HEK293 (cell line): ENCODE data around the gene TSPAN14.

Experiments
- CTCF ChIA-PET: fragments of 350-600 bp; formaldehyde crosslinking; extraction: SDS; loops from one replicate; lab custom pipeline; 2021; ENCODE audit warnings: antibody characterized with exemption; lab: Yijun Ruan, JAX
- POLR2A ChIA-PET: fragments of 300-600 bp; formaldehyde crosslinking; extraction: SDS; loops from one replicate; lab custom pipeline; 2020; ENCODE audit warnings: antibody characterized with exemption, inconsistent platforms; lab: Yijun Ruan, JAX
- H3K27ac ChIP-seq: fragments of 200-500 bp; sonication (Bioruptor generic); 2 replicates; pipeline ENCODE4 v1.5.1; 2014; ENCODE audit warnings: low read depth, low read length, control low read depth, inconsistent platforms; ENCODE audit errors: extremely low read depth
- H3K36me3 ChIP-seq, 2 experiments: fragments of 200-500 bp in 1 of 2; sonication (Bioruptor generic) in 1 of 2; 1 replicate in 1 of 2; 2 replicates in 1 of 2; pipeline ENCODE4 v1.5.1; 2014 to 2017; ENCODE audit warnings: inconsistent platforms in 2 of 2, low read length in 2 of 2; ENCODE audit not compliant: control insufficient read depth in 2 of 2, insufficient read depth in 1 of 2
- H3K4me1 ChIP-seq: fragments of 200-500 bp; sonication (Bioruptor generic); 2 replicates; pipeline ENCODE4 v1.5.1; 2014; ENCODE audit warnings: mild to moderate bottlenecking, low read length, inconsistent platforms; ENCODE audit not compliant: control insufficient read depth, insufficient read depth
- H3K4me3 ChIP-seq: 2 replicates; pipeline ENCODE4 v1.5.1; 2011; ENCODE audit warnings: low read depth, mild to moderate bottlenecking, control low read depth, low read length, moderate library complexity
- H3K9me3 ChIP-seq: fragments of 200-500 bp; sonication (Bioruptor generic); 2 replicates; pipeline ENCODE4 v1.5.1; 2014; ENCODE audit warnings: low read depth, low read length, inconsistent platforms; ENCODE audit not compliant: control insufficient read depth, insufficient read depth
- GFI1B ChIP-seq: fragments of 450-650 bp; formaldehyde crosslinking; IDR thresholded peaks from 2 replicates; pipeline ENCODE4 v1.5.1; 2016; ENCODE audit warnings: missing biosample characterization, missing genetic modification characterization
- GLI2 ChIP-seq: fragments of 450-650 bp; formaldehyde crosslinking; IDR thresholded peaks from 2 replicates; pipeline ENCODE4; 2017; ENCODE audit warnings: missing biosample characterization, missing genetic modification characterization, low read depth, borderline replicate concordance
- GLI4 ChIP-seq: fragments of 450-650 bp; formaldehyde crosslinking; IDR thresholded peaks from 2 replicates; pipeline ENCODE4 v1.5.1; 2016; ENCODE audit warnings: missing biosample characterization, missing genetic modification characterization
- PRDM1 ChIP-seq: fragments of 450-650 bp; formaldehyde crosslinking; IDR thresholded peaks from 2 replicates; pipeline ENCODE4; 2016; ENCODE audit warnings: missing biosample characterization, missing genetic modification characterization
- REPIN1 ChIP-seq: fragments of 450-650 bp; formaldehyde crosslinking; IDR thresholded peaks from 2 replicates; pipeline ENCODE4 v1.5.1; 2017; ENCODE audit warnings: missing biosample characterization, missing genetic modification characterization, low read depth
- WT1 ChIP-seq: fragments of 450-650 bp; formaldehyde crosslinking; IDR thresholded peaks from 2 replicates; pipeline ENCODE4 v1.5.1; 2016; ENCODE audit warnings: missing biosample characterization, missing genetic modification characterization
- ZNF23 ChIP-seq: fragments of 450-650 bp; formaldehyde crosslinking; IDR thresholded peaks from 2 replicates; pipeline ENCODE4 v1.5.1; 2016; ENCODE audit warnings: missing biosample characterization, missing genetic modification characterization, borderline replicate concordance
- ZNF426 ChIP-seq: fragments of 450-650 bp; formaldehyde crosslinking; IDR thresholded peaks from 2 replicates; pipeline ENCODE4 v1.5.1; 2017; ENCODE audit warnings: missing biosample characterization, missing genetic modification characterization, mild to moderate bottlenecking, inconsistent platforms, moderate library complexity
- ZNF48 ChIP-seq: fragments of 450-650 bp; formaldehyde crosslinking; IDR thresholded peaks from 2 replicates; pipeline ENCODE4 v1.5.1; 2016; ENCODE audit warnings: missing biosample characterization, missing genetic modification characterization
- ZNF654 ChIP-seq: fragments of 450-650 bp; formaldehyde crosslinking; IDR thresholded peaks from 2 replicates; pipeline ENCODE4 v1.5.1; 2016; ENCODE audit warnings: low read depth, missing biosample characterization, missing genetic modification characterization
- ZNF792 ChIP-seq: fragments of 450-650 bp; formaldehyde crosslinking; IDR thresholded peaks from 2 replicates; pipeline ENCODE4 v1.5.1; 2016; ENCODE audit warnings: missing biosample characterization, missing genetic modification characterization
- ZXDB ChIP-seq: fragments of 450-650 bp; formaldehyde crosslinking; IDR thresholded peaks from 2 replicates; pipeline ENCODE4 v1.5.1; 2016; ENCODE audit warnings: missing biosample characterization, missing genetic modification characterization
- TF ChIP-seq, protein P1 (sequence below): fragments of 450-650 bp; formaldehyde crosslinking; IDR thresholded peaks from 2 replicates; pipeline ENCODE4 v1.5.1; 2016; ENCODE audit warnings: missing biosample characterization, missing genetic modification characterization
- TF ChIP-seq, protein P2 (sequence below): fragments of 450-650 bp; formaldehyde crosslinking; IDR thresholded peaks from 2 replicates; pipeline ENCODE4 v1.5.1; 2017; ENCODE audit warnings: missing biosample characterization, missing genetic modification characterization
- TF ChIP-seq, protein P3 (sequence below): fragments of 450-650 bp; formaldehyde crosslinking; IDR thresholded peaks from 2 replicates; pipeline ENCODE4 v1.5.1; 2016; ENCODE audit warnings: missing biosample characterization, missing genetic modification characterization
- TF ChIP-seq, protein P4 (sequence below): fragments of 450-650 bp; formaldehyde crosslinking; IDR thresholded peaks from 2 replicates; pipeline ENCODE4 v1.5.1; 2016; ENCODE audit warnings: missing biosample characterization, missing genetic modification characterization
- TF ChIP-seq, protein P5 (sequence below): fragments of 450-650 bp; formaldehyde crosslinking; IDR thresholded peaks from 2 replicates; pipeline ENCODE4; 2016; ENCODE audit warnings: missing biosample characterization, missing genetic modification characterization
- TF ChIP-seq, protein P6 (sequence below): fragments of 450-650 bp; formaldehyde crosslinking; IDR thresholded peaks from 2 replicates; pipeline ENCODE4 v1.5.1; 2016; ENCODE audit warnings: missing biosample characterization, missing genetic modification characterization
- TF ChIP-seq, protein P7 (sequence below): fragments of 450-650 bp; formaldehyde crosslinking; IDR thresholded peaks from 2 replicates; pipeline ENCODE4 v1.5.1; 2016; ENCODE audit warnings: missing biosample characterization, missing genetic modification characterization
- TF ChIP-seq, protein P8 (sequence below): fragments of 450-650 bp; formaldehyde crosslinking; IDR thresholded peaks from 2 replicates; pipeline ENCODE4 v1.5.1; 2016; ENCODE audit warnings: missing biosample characterization, missing genetic modification characterization

The TSPAN14 gene

DNA sequence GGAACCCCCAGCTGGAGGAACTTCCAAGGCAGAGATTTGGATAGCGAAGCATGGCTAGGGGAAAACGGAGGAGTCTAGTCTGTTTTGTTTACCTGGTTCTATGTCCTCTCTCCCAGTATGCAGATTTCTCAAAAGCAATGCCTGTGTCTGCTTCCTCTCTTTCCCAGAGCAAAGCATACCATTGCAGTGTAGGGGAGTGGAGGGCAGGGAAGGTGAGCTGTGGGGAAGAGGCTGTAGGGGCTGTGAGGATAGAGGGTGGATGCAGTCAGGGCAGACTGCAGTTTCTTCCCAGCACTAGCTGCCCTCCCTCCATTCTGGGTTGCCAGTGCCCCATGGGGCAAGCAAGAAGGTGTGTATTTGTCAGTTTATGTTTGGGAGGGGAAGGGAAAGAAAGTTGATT, 16.9 kb upstream of the TSPAN14 start (continued):
- TF ChIP-seq, protein P1, sequence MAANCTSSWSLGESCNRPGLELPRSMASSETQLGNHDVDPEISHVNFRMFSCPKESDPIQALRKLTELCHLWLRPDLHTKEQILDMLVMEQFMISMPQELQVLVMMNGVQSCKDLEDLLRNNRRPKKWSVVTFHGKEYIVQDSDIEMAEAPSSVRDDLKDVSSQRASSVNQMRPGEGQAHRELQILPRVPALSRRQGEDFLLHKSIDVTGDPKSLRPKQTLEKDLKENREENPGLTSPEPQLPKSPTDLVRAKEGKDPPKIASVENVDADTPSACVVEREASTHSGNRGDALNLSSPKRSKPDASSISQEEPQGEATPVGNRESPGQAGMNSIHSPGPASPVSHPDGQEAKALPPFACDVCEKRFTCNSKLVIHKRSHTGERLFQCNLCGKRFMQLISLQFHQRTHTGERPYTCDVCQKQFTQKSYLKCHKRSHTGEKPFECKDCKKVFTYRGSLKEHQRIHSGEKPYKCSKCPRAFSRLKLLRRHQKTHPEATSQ (tag by site-specific recombination) = no peak
- TF ChIP-seq ZNF48 (tag by site-specific recombination) = no peak
- no peak for TF ChIP-seq WT1 (tag by site-specific recombination)
- TF ChIP-seq, protein P2, sequence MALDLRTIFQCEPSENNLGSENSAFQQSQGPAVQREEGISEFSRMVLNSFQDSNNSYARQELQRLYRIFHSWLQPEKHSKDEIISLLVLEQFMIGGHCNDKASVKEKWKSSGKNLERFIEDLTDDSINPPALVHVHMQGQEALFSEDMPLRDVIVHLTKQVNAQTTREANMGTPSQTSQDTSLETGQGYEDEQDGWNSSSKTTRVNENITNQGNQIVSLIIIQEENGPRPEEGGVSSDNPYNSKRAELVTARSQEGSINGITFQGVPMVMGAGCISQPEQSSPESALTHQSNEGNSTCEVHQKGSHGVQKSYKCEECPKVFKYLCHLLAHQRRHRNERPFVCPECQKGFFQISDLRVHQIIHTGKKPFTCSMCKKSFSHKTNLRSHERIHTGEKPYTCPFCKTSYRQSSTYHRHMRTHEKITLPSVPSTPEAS = no peak
- TF ChIP-seq GLI4 = no peak
- TF ChIP-seq, protein P3, sequence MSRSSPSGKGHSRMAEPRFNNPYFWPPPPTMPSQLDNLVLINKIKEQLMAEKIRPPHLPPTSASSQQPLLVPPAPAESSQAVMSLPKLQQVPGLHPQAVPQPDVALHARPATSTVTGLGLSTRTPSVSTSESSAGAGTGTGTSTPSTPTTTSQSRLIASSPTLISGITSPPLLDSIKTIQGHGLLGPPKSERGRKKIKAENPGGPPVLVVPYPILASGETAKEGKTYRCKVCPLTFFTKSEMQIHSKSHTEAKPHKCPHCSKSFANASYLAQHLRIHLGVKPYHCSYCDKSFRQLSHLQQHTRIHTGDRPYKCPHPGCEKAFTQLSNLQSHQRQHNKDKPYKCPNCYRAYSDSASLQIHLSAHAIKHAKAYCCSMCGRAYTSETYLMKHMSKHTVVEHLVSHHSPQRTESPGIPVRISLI (tag by site-specific recombination) = no peak
- TF ChIP-seq, protein P4, sequence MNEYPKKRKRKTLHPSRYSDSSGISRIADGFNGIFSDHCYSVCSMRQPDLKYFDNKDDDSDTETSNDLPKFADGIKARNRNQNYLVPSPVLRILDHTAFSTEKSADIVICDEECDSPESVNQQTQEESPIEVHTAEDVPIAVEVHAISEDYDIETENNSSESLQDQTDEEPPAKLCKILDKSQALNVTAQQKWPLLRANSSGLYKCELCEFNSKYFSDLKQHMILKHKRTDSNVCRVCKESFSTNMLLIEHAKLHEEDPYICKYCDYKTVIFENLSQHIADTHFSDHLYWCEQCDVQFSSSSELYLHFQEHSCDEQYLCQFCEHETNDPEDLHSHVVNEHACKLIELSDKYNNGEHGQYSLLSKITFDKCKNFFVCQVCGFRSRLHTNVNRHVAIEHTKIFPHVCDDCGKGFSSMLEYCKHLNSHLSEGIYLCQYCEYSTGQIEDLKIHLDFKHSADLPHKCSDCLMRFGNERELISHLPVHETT (tag by site-specific recombination) = no peak

DNA sequence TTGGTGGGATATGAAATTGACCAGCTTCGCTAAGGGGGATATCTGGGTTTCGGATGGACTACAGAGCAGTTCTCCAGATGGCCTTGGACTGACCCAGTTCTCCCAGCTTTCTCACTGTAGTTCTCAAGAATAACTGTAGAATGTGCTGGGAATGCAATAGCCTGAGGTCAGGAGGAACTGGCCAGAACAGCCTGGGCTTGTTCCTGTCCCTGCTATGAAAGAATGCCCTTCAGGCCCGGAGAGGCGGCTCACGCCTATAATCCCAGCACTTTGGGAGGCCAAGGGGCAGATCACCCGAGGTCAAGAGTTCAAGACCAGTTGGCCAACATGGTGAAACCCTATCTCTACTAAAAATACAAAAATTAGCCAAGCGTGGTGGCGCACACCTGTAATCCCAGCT, 12.3 kb upstream of the TSPAN14 start:
- TF ChIP-seq, protein P5, sequence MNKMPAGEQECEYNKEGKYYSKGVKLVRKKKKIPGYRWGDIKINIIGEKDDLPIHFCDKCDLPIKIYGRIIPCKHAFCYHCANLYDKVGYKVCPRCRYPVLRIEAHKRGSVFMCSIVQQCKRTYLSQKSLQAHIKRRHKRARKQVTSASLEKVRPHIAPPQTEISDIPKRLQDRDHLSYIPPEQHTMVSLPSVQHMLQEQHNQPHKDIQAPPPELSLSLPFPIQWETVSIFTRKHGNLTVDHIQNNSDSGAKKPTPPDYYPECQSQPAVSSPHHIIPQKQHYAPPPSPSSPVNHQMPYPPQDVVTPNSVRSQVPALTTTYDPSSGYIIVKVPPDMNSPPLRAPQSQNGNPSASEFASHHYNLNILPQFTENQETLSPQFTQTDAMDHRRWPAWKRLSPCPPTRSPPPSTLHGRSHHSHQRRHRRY = no peak
- TF ChIP-seq ZNF23 (no peak), ZNF654 (no peak), ZNF426 (tag by site-specific recombination) (no peak), GLI2 (tag by site-specific recombination) (no peak), PRDM1 (tag by site-specific recombination) (no peak), ZNF792 (tag by site-specific recombination) (no peak), ZXDB (tag by site-specific recombination) (no peak), REPIN1 (no peak), GFI1B (tag by site-specific recombination) (no peak)
- TF ChIP-seq, protein P6, sequence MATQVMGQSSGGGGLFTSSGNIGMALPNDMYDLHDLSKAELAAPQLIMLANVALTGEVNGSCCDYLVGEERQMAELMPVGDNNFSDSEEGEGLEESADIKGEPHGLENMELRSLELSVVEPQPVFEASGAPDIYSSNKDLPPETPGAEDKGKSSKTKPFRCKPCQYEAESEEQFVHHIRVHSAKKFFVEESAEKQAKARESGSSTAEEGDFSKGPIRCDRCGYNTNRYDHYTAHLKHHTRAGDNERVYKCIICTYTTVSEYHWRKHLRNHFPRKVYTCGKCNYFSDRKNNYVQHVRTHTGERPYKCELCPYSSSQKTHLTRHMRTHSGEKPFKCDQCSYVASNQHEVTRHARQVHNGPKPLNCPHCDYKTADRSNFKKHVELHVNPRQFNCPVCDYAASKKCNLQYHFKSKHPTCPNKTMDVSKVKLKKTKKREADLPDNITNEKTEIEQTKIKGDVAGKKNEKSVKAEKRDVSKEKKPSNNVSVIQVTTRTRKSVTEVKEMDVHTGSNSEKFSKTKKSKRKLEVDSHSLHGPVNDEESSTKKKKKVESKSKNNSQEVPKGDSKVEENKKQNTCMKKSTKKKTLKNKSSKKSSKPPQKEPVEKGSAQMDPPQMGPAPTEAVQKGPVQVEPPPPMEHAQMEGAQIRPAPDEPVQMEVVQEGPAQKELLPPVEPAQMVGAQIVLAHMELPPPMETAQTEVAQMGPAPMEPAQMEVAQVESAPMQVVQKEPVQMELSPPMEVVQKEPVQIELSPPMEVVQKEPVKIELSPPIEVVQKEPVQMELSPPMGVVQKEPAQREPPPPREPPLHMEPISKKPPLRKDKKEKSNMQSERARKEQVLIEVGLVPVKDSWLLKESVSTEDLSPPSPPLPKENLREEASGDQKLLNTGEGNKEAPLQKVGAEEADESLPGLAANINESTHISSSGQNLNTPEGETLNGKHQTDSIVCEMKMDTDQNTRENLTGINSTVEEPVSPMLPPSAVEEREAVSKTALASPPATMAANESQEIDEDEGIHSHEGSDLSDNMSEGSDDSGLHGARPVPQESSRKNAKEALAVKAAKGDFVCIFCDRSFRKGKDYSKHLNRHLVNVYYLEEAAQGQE (tag by site-specific recombination) = no peak
- TF ChIP-seq, protein P7, sequence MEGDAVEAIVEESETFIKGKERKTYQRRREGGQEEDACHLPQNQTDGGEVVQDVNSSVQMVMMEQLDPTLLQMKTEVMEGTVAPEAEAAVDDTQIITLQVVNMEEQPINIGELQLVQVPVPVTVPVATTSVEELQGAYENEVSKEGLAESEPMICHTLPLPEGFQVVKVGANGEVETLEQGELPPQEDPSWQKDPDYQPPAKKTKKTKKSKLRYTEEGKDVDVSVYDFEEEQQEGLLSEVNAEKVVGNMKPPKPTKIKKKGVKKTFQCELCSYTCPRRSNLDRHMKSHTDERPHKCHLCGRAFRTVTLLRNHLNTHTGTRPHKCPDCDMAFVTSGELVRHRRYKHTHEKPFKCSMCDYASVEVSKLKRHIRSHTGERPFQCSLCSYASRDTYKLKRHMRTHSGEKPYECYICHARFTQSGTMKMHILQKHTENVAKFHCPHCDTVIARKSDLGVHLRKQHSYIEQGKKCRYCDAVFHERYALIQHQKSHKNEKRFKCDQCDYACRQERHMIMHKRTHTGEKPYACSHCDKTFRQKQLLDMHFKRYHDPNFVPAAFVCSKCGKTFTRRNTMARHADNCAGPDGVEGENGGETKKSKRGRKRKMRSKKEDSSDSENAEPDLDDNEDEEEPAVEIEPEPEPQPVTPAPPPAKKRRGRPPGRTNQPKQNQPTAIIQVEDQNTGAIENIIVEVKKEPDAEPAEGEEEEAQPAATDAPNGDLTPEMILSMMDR (tag by site-specific recombination) = no peak
- TF ChIP-seq, protein P8, sequence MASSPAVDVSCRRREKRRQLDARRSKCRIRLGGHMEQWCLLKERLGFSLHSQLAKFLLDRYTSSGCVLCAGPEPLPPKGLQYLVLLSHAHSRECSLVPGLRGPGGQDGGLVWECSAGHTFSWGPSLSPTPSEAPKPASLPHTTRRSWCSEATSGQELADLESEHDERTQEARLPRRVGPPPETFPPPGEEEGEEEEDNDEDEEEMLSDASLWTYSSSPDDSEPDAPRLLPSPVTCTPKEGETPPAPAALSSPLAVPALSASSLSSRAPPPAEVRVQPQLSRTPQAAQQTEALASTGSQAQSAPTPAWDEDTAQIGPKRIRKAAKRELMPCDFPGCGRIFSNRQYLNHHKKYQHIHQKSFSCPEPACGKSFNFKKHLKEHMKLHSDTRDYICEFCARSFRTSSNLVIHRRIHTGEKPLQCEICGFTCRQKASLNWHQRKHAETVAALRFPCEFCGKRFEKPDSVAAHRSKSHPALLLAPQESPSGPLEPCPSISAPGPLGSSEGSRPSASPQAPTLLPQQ (tag by site-specific recombination) = no peak
- TF ChIP-seq, all 188 proteins: peak for 0
- H3K36me3 ChIP-seq = no peaks in the 10 kb centered on the region
- ChIA-PET CTCF (interaction anchor here (0.8 to 1.3 kb wide), 2 partner anchors 64 to 221 kb away, joined by 5 to 9 read pairs; no protein-coding TSS in a partner anchor), POLR2A (no interaction called here)
- H3K27ac ChIP-seq = no peak overlapping the region
- H3K4me1 ChIP-seq = no peaks in the 10 kb centered on the region
- no peak overlapping the region for H3K4me3 ChIP-seq
- no peaks in the 10 kb centered on the region for H3K9me3 ChIP-seq
